Measurements from ENCODE around the gene ZBTB20. TPM values are rescaled to one million over a fixed set of nuclear protein-coding genes. Genes with fewer than 3 reads are reported as not detected.

The ZBTB20 gene
- total and polyA plus RNA-seq, 2 of the 4 experiments (the other 2 are of a cell fraction), result 0.75 to 14.7 TPM

GRCh38 chr3:114994554-114995341 is 152.3 kb downstream of the ZBTB20 start:
- ChIA-PET POLR2A (ENCODE audit: unreplicated experiment) (no interaction called here), CTCF (no interaction called here)
- no peaks in the 10 kb centered on the region for H4K20me1 ChIP-seq (ENCODE audit: insufficient read depth, low read length)
- no peaks in the 10 kb centered on the region for H3K4me1 ChIP-seq (ENCODE audit: control insufficient read depth, insufficient read depth, low read length)
- H3K14ac ChIP-seq (replicated peaks; ENCODE audit: low read depth, low read length), result no peak overlapping the region
- no peaks in the 10 kb centered on the region for H3K79me1 ChIP-seq (ENCODE audit: low read depth in 1 of 2, low read length in 2 of 2)
- H4K91ac ChIP-seq (ENCODE audit: insufficient read depth, low read depth, low read length), result no peak overlapping the region
- no peak overlapping the region for H3K27ac ChIP-seq (ENCODE audit: insufficient read depth, low read length)
- dilution Hi-C loops (cut with HindIII; ENCODE audit: low sequenced_read_pairs, unreplicated experiment) (no loop called here), in situ Hi-C loops (cut with MboI; ENCODE audit: low sequenced_read_pairs) (no loop called here), intact Hi-C loops (cut with micrococcal nuclease) (no loop called here)
- H3K18ac ChIP-seq (ENCODE audit: low read depth, low read length), result no peak overlapping the region
- H3K23ac ChIP-seq (ENCODE audit: low read depth, low read length), result no peak overlapping the region
- no TSS peak for BruUV-seq (replicated peaks)
- H3K4ac ChIP-seq (ENCODE audit: low read depth, low read length), result no peak overlapping the region
- H4K8ac ChIP-seq (ENCODE audit: low read depth in 2 of 2, low read length in 2 of 2), result no peak overlapping the region
- H2AK5ac ChIP-seq (ENCODE audit: low read depth, low read length), result no peak overlapping the region
- ATAC-seq (ENCODE audit: low read depth) (no peak), DNase-seq (no peak)
- TF ChIP-seq RAD21 (IDR thresholded peaks at IDR 0.05; ENCODE audit: low read length), result no peak
- TF ChIP-seq RCOR1 (IDR thresholded peaks at IDR 0.05; ENCODE audit: insufficient replicate concordance, low read length), result no peak
- TF ChIP-seq RFX5 (IDR thresholded peaks at IDR 0.05; ENCODE audit: low read depth, low read length), result no peak
- no peak for TF ChIP-seq CEBPB (IDR thresholded peaks at IDR 0.05; ENCODE audit: low read depth, low read length)
- TF ChIP-seq SMC3 (IDR thresholded peaks at IDR 0.05; ENCODE audit: low read depth, low read length), result no peak
- H3K36me3 ChIP-seq (ENCODE audit: control insufficient read depth, insufficient read depth, low read length), result no peaks in the 10 kb centered on the region
- H3K27me3 ChIP-seq (ENCODE audit: control insufficient read depth, insufficient read depth, low read length), result no peaks in the 10 kb centered on the region
- no peak overlapping the region for H3K56ac ChIP-seq (ENCODE audit: extremely low read depth, insufficient read depth, low read length)
- no peak overlapping the region for H2BK20ac ChIP-seq (ENCODE audit: low read depth, low read length)
- H3K9ac ChIP-seq (ENCODE audit: low read depth, low read length), result no peak overlapping the region
- no CpG with 5 or more reads among the region's 6 CpGs for WGBS, 2 experiments (ENCODE audit: extremely low coverage in 2 of 2, insufficient read length in 1 of 2)
- no peak overlapping the region for H2AFZ ChIP-seq (replicated peaks; ENCODE audit: low read length, poor library complexity)
- no peak overlapping the region for H3K4me2 ChIP-seq (ENCODE audit: low read depth, low read length)
- no peak overlapping the region for H4K5ac ChIP-seq (ENCODE audit: low read depth, low read length)
- H2BK5ac ChIP-seq (ENCODE audit: low read depth, low read length, poor library complexity, severe bottlenecking), result no peak overlapping the region
- no peaks in the 10 kb centered on the region for H3K9me1 ChIP-seq (ENCODE audit: insufficient read depth, low read length)
- no peak overlapping the region for H2BK15ac ChIP-seq (ENCODE audit: low read depth, low read length)
- no peak overlapping the region for H2BK120ac ChIP-seq (ENCODE audit: low read depth, low read length)
- no peaks in the 10 kb centered on the region for H3K9me3 ChIP-seq (ENCODE audit: control insufficient read depth, insufficient read depth, low read length)
- no peak overlapping the region for H2AK9ac ChIP-seq (replicated peaks; ENCODE audit: low read depth, low read length, poor library complexity)
- no peak overlapping the region for H3K4me3 ChIP-seq (ENCODE audit: insufficient read depth, low read depth, low read length)

Data from IMR-90 (cell line).